Esophagus squamous epithelium (tissue), 5 donors: ENCODE results near the gene PTPN1. TPM values are rescaled to one million over a fixed set of nuclear protein-coding genes. Genes with fewer than 3 reads are reported as not detected.

Source experiments
- DNase-seq: peaks from one replicate; lab custom pipeline; 2025; lab: John Stamatoyannopoulos, UW
- H3K27ac ChIP-seq, 4 donors: fragments of 200-600 bp; sonication (generic); one replicate each; pipeline ENCODE4 v1.5.1; 2016 to 2019; ENCODE audit warnings: mild to moderate bottlenecking in 1 of 4
- H3K27me3 ChIP-seq, 4 donors: fragments of 200-600 bp; sonication (generic); 1 replicate in 3 of 4; 2 replicates in 1 of 4; pipeline versions ENCODE4 v1.5.1 to v1.6.0; 2017 to 2021; ENCODE audit warnings: antibody characterized with exemption in 1 of 4
- H3K36me3 ChIP-seq, 3 donors: fragments of 200-600 bp; sonication (generic); one replicate each; pipeline ENCODE4 v1.5.1; 2016 to 2019
- H3K4me1 ChIP-seq, 3 donors: fragments of 200-600 bp; sonication (generic); one replicate each; pipeline ENCODE4 v1.5.1; 2017 to 2019
- H3K4me3 ChIP-seq, 4 donors: fragments of 200-600 bp; sonication (generic); 1 replicate in 3 of 4; 2 replicates in 1 of 4; pipeline ENCODE4 v1.5.1; 2016 to 2019; ENCODE audit warnings: mild to moderate bottlenecking in 2 of 4, moderate library complexity in 1 of 4
- H3K9me3 ChIP-seq, 3 donors: fragments of 200-600 bp; sonication (generic); one replicate each; pipeline ENCODE4 v1.5.1; 2016 to 2019
- CTCF ChIP-seq, 6 experiments: fragments of 450-650 bp in 4 of 6; fragments of 200-600 bp in 2 of 6; sonication (generic) in 2 of 6; IDR thresholded peaks; one replicate each; pipeline ENCODE4 v1.5.1; 2016 to 2019; ENCODE audit warnings: antibody characterized with exemption in 6 of 6, mild to moderate bottlenecking in 4 of 6, moderate library complexity in 4 of 6
- POLR2A ChIP-seq, 4 donors: fragments of 450-650 bp; IDR thresholded peaks; one replicate each; pipeline ENCODE4 v1.6.1; 2017; ENCODE audit warnings: antibody characterized with exemption in 4 of 4, mild to moderate bottlenecking in 4 of 4, moderate library complexity in 3 of 4
- WGBS, 2 donors: methylation state at CpG; one replicate each; pipeline ENCODE4 v1.1.5; 2018; 5-methylcytosine and 5-hydroxymethylcytosine counted together
- intact Hi-C: fragments of 100-400 bp; cut with DNase I; formaldehyde crosslinking; loops from one replicate; pipeline ENCODE4 v1.15.0; 2022
- total RNA-seq, 4 donors: library from RNA; depleted of rRNA; stranded (reverse); fragments of >200 nt; gene quantifications; one replicate each; pipeline ENCODE4 v1.1.0, GENCODE V29; 2016
- donor health status: DM: yes; HTN: yes; CAD: no.

PTPN1 gene
- total RNA-seq, 4 donors from 2014 or later, result 23.6 to 30.6 (median 29.0) TPM

GRCh38 chr20:50559856-50560638 is 49.9 kb downstream of the PTPN1 start:
- Histone ChIP-seq H3K4me3 (no peak overlapping the region), H3K27me3 (no peaks in the 10 kb centered on the region), H3K27ac (peak overlapping the region in 3 of 4 donors; percentile 64 to 85 (median 84)), H3K36me3 (peaks cover 0 to 35% (median 0%) of the 10 kb centered on the region in 3 donors), H3K4me1 (peaks cover 21 to 67% (median 26%) of the 10 kb centered on the region in 3 donors), H3K9me3 (no peaks in the 10 kb centered on the region)
- no peak for DNase-seq
- no peak for TF ChIP-seq CTCF (IDR thresholded peaks at IDR 0.05)
- TF ChIP-seq POLR2A (IDR thresholded peaks at IDR 0.05), result no peak
- WGBS, 2 donors, result 74 to 78% methylated on average over 5 to 8 of the region's 8 CpGs
- intact Hi-C loops, result no loop called here

- Histone ChIP-seq H3K4me1 (peaks cover 21 to 75% (median 28%) of the 10 kb centered on the region in 3 donors), H3K9me3 (no peaks in the 10 kb centered on the region), H3K27ac (peak overlapping the region; percentile 64 to 87 (median 84)), H3K36me3 (peaks cover 0 to 40% (median 0%) of the 10 kb centered on the region in 3 donors), H3K27me3 (no peaks in the 10 kb centered on the region), H3K4me3 (no peak overlapping the region)
- intact Hi-C loops, result no loop called here
- WGBS, 2 donors, result 46 to 62% methylated on average over 5 of the region's 5 CpGs
- no peak for TF ChIP-seq CTCF (IDR thresholded peaks at IDR 0.05)
- no peak for TF ChIP-seq POLR2A (IDR thresholded peaks at IDR 0.05)
- DNase-seq, result no peak
These were observed 50.7 kb downstream of the PTPN1 start for GRCh38 chr20:50560867-50561266.

- TF ChIP-seq POLR2A (IDR thresholded peaks at IDR 0.05) (no peak), CTCF (IDR thresholded peaks at IDR 0.05) (no peak)
- Histone ChIP-seq H3K4me1 (peaks cover 21 to 82% (median 28%) of the 10 kb centered on the region in 3 donors), H3K4me3 (peak overlapping the region in 1 of 4 donors; percentile 25), H3K36me3 (peaks cover 0 to 47% (median 0%) of the 10 kb centered on the region in 3 donors), H3K27me3 (no peaks in the 10 kb centered on the region), H3K27ac (peak overlapping the region; percentile 64 to 87 (median 84)), H3K9me3 (no peaks in the 10 kb centered on the region)
- 18 to 46% methylated on average over 17 of the region's 17 CpGs for WGBS, 2 donors
- DNase-seq, result no peak
- intact Hi-C loops, result no loop called here
These were observed 51.3 kb downstream of the PTPN1 start for GRCh38 chr20:50561379-50562078.

- Histone ChIP-seq H3K4me3 (no peak overlapping the region), H3K9me3 (no peaks in the 10 kb centered on the region), H3K27ac (peak overlapping the region; percentile 64 to 87 (median 84)), H3K36me3 (peaks cover 0 to 54% (median 0%) of the 10 kb centered on the region in 3 donors), H3K4me1 (peaks cover 21 to 87% (median 28%) of the 10 kb centered on the region in 3 donors), H3K27me3 (no peaks in the 10 kb centered on the region)
- TF ChIP-seq CTCF (IDR thresholded peaks at IDR 0.05) (no peak), POLR2A (IDR thresholded peaks at IDR 0.05) (no peak)
- DNase-seq, result no peak
- intact Hi-C loops, result no loop called here
- WGBS, 2 donors, result 50 to 79% methylated on average over 2 of the region's 7 CpGs
These were observed 52.1 kb downstream of the PTPN1 start for GRCh38 chr20:50562262-50562701.
